Tibial artery (tissue), 4 donors: ENCODE measurements around the gene TMEM245.

Experiments used
- DNase-seq, 2 donors: peaks; one replicate each; pipeline ENCODE4 v3.0.0-alpha.2; 2019
- H3K27ac ChIP-seq, 2 donors: fragments of 200-600 bp; sonication (generic) in 1 of 2; 1 replicate in 1 of 2; 2 replicates in 1 of 2; pipeline ENCODE4 v1.5.1; 2018 to 2019; ENCODE audit warnings: mild to moderate bottlenecking in 1 of 2
- H3K27me3 ChIP-seq, 2 donors: fragments of 200-600 bp; sonication (generic) in 1 of 2; one replicate each; pipeline versions ENCODE4 v1.5.1 to v1.6.0; 2016 to 2019
- H3K36me3 ChIP-seq, 3 donors: fragments of 200-600 bp; sonication (generic) in 2 of 3; one replicate each; pipeline ENCODE4 v1.5.1; 2016 to 2019; ENCODE audit warnings: mild to moderate bottlenecking in 2 of 3
- H3K4me1 ChIP-seq, 4 donors: fragments of 200-600 bp; sonication (generic) in 2 of 4; 1 replicate in 3 of 4; 2 replicates in 1 of 4; pipeline ENCODE4 v1.5.1; 2016 to 2019
- H3K4me3 ChIP-seq, 2 donors: fragments of 200-600 bp; sonication (generic) in 1 of 2; 1 replicate in 1 of 2; 2 replicates in 1 of 2; pipeline ENCODE4 v1.5.1; 2018 to 2019; ENCODE audit warnings: mild to moderate bottlenecking in 2 of 2
- H3K9me3 ChIP-seq, 3 donors: fragments of 200-600 bp; sonication (generic) in 1 of 3; one replicate each; pipeline ENCODE4 v1.5.1; 2016 to 2019
- intact Hi-C: fragments of 100-400 bp; cut with DNase I; formaldehyde crosslinking; loops from one replicate; pipeline ENCODE4 v1.15.0; 2023; ENCODE audit warnings: low total_unique reads
- TF ChIP-seq, protein P1 (sequence below), 2 experiments: fragments of 200-600 bp in 1 of 2; fragments of 450-650 bp in 1 of 2; IDR thresholded peaks; one replicate each; pipeline ENCODE4 v1.5.1; 2017 to 2019; ENCODE audit warnings: antibody characterized with exemption in 2 of 2, mild to moderate bottlenecking in 1 of 2, moderate library complexity in 1 of 2

TMEM245 gene

DNA sequence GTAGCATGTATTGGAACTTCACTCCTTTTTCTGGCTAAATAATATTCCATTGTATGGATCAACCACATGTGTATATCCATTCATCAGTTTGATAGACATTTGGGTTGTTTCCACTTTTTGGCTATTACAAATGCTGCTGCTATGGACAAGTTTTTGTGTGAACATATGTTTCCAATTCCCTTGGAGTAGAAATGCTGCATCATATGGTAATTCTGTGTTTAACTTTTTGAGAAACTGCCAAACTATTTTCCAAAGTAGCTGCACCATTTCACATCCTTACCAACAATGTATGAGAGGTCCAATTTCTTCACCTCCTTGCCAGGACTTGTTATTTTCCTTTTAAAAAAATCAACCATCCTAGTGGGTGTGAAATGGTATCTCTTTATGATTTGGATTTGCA lies 38.9 kb upstream of the TMEM245 start:
- peaks cover 0 to 7% of the 10 kb centered on the region in 2 donors for H3K27me3 ChIP-seq
- no peak overlapping the region for H3K27ac ChIP-seq
- H3K4me1 ChIP-seq = no peaks in the 10 kb centered on the region
- H3K36me3 ChIP-seq = no peaks in the 10 kb centered on the region
- H3K9me3 ChIP-seq = no peaks in the 10 kb centered on the region
- no peak for DNase-seq
- no peak overlapping the region for H3K4me3 ChIP-seq
- intact Hi-C loops = no loop called here
- TF ChIP-seq, protein P1, sequence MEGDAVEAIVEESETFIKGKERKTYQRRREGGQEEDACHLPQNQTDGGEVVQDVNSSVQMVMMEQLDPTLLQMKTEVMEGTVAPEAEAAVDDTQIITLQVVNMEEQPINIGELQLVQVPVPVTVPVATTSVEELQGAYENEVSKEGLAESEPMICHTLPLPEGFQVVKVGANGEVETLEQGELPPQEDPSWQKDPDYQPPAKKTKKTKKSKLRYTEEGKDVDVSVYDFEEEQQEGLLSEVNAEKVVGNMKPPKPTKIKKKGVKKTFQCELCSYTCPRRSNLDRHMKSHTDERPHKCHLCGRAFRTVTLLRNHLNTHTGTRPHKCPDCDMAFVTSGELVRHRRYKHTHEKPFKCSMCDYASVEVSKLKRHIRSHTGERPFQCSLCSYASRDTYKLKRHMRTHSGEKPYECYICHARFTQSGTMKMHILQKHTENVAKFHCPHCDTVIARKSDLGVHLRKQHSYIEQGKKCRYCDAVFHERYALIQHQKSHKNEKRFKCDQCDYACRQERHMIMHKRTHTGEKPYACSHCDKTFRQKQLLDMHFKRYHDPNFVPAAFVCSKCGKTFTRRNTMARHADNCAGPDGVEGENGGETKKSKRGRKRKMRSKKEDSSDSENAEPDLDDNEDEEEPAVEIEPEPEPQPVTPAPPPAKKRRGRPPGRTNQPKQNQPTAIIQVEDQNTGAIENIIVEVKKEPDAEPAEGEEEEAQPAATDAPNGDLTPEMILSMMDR (IDR thresholded peaks at IDR 0.05) = no peak

DNA sequence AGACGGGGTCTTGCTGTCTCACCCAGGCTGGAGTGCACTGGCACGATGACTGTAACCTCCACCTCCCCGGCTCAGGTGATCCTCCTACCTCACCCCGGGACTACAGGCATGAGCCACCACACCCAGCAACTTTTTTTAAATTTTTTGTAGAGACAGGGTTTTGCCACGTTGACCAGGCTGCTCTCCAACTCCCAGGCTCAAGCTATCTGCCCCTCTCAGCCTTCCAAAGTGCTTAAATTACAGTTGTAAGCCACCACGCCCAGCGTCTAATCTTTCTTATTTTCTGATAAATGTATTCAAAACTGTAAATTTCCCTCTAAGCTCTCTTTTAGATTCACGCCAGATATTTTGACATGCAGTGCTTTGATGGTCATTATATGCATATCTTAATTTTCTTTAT lies 37.0 kb upstream of the TMEM245 start:
- TF ChIP-seq, protein P1 (IDR thresholded peaks at IDR 0.05) = no peak
- Histone ChIP-seq H3K4me3 (no peak overlapping the region), H3K4me1 (no peaks in the 10 kb centered on the region), H3K9me3 (no peaks in the 10 kb centered on the region), H3K27ac (no peak overlapping the region), H3K27me3 (peaks cover 0 to 3% of the 10 kb centered on the region in 2 donors), H3K36me3 (no peaks in the 10 kb centered on the region)
- DNase-seq = no peak
- intact Hi-C loops = no loop called here

- Histone ChIP-seq H3K27ac (no peak overlapping the region), H3K27me3 (no peaks in the 10 kb centered on the region)
- no peak for DNase-seq
Observed at GRCh38 chr9:109150925-109151545, 31.3 kb upstream of the TMEM245 start.

GRCh38 chr9:109149722-109150121 lies 30.0 kb upstream of the TMEM245 start:
- Histone ChIP-seq H3K27ac (no peak overlapping the region), H3K9me3 (no peaks in the 10 kb centered on the region), H3K27me3 (no peaks in the 10 kb centered on the region), H3K36me3 (no peaks in the 10 kb centered on the region), H3K4me3 (no peak overlapping the region), H3K4me1 (no peaks in the 10 kb centered on the region)
- intact Hi-C loops = no loop called here
- DNase-seq = no peak
- TF ChIP-seq, protein P1 (IDR thresholded peaks at IDR 0.05) = no peak

More at GRCh38 chr9:109150925-109151545, 31.3 kb upstream of the TMEM245 start:
- intact Hi-C loops = no loop called here
- H3K4me3 ChIP-seq = no peak overlapping the region
- no peaks in the 10 kb centered on the region for H3K9me3 ChIP-seq
- TF ChIP-seq, protein P1 (IDR thresholded peaks at IDR 0.05) = no peak
- no peaks in the 10 kb centered on the region for H3K36me3 ChIP-seq
- no peaks in the 10 kb centered on the region for H3K4me1 ChIP-seq

DNA sequence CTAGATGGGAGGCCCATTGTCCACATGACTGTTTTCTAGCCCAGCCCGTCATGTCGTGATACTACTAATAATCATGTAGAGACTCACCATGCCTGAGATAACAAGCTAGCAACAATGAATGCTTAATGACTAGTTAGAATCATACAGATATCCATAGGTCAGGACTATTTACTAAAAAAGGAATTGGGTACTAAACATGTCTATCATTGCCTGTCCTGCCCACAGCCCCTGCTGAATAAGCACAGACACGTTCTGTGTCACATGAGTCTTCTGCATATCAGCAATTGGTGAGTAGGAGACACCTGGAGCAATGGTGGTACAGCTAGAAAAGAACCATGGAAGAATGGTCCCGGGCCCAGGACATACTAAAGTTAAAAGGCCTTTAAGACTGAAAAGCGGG lies 29.3 kb upstream of the TMEM245 start:
- no peaks in the 10 kb centered on the region for H3K4me1 ChIP-seq
- intact Hi-C loops = no loop called here
- H3K9me3 ChIP-seq = no peaks in the 10 kb centered on the region
- TF ChIP-seq, protein P1 (IDR thresholded peaks at IDR 0.05) = no peak
- no peaks in the 10 kb centered on the region for H3K36me3 ChIP-seq
- DNase-seq = no peak
- H3K4me3 ChIP-seq = no peak overlapping the region
- H3K27ac ChIP-seq = no peak overlapping the region
- no peaks in the 10 kb centered on the region for H3K27me3 ChIP-seq

- TF ChIP-seq, protein P1 (IDR thresholded peaks at IDR 0.05) = no peak
- Histone ChIP-seq H3K4me1 (no peaks in the 10 kb centered on the region), H3K36me3 (no peaks in the 10 kb centered on the region), H3K27ac (no peak overlapping the region), H3K27me3 (no peaks in the 10 kb centered on the region), H3K4me3 (no peak overlapping the region), H3K9me3 (no peaks in the 10 kb centered on the region)
- DNase-seq = no peak
- intact Hi-C loops = no loop called here
Observed at GRCh38 chr9:109145051-109145450, 25.3 kb upstream of the TMEM245 start.
